Adrenal gland (tissue), 12 donors: ENCODE data around the gene SMYD1. TPM values are rescaled to one million over a fixed set of nuclear protein-coding genes. Genes with fewer than 3 reads are reported as not detected.

Experiments used
- DNase-seq, 7 donors: peaks; one replicate each; pipeline ENCODE4 v3.0.0-alpha.2; 2019 to 2020
- H3K27ac ChIP-seq, 5 donors: fragments of 200-600 bp; sonication (generic) in 4 of 5; 1 replicate in 3 of 5; 2 replicates in 2 of 5; pipeline versions ENCODE4 v1.5.1 to v1.8.0; 2016 to 2020; ENCODE audit warnings: mild to moderate bottlenecking in 1 of 5
- H3K27me3 ChIP-seq: fragments of 200-600 bp; 2 replicates; pipeline ENCODE4 v1.8.0; 2021
- H3K36me3 ChIP-seq, 2 donors: fragments of 200-600 bp; replicated peaks in 1 of 2; 1 replicate in 1 of 2; 2 replicates in 1 of 2; pipeline versions ENCODE4 v1.5.1 to v1.8.0; 2018 to 2022
- H3K4me1 ChIP-seq, 2 donors: fragments of 200-600 bp; replicated peaks in 1 of 2; 1 replicate in 1 of 2; 2 replicates in 1 of 2; pipeline versions ENCODE4 v1.5.1 to v1.8.0; 2018 to 2021
- H3K4me3 ChIP-seq, 4 donors: fragments of 200-600 bp; sonication (generic) in 3 of 4; one replicate each; pipeline ENCODE4 v1.5.1; 2016 to 2018
- H3K9me3 ChIP-seq, 3 donors: fragments of 200-600 bp; sonication (generic) in 1 of 3; replicated peaks in 1 of 3; 1 replicate in 2 of 3; 2 replicates in 1 of 3; pipeline versions ENCODE4 v1.5.1 to v1.8.0; 2016 to 2021
- POLR2A ChIP-seq, 2 donors: fragments of 450-650 bp; IDR thresholded peaks; one replicate each; pipeline ENCODE4 v1.6.1; 2017; ENCODE audit warnings: antibody characterized with exemption in 2 of 2, mild to moderate bottlenecking in 2 of 2, moderate library complexity in 1 of 2
- WGBS, 4 donors: extraction: QIAGEN DNeasy Blood & Tissue Kit in 2 of 4; methylation state at CpG; one replicate each; pipeline versions ENCODE4 v1.1.5 to v1.1.7; 2013 to 2017; 5-methylcytosine and 5-hydroxymethylcytosine counted together
- intact Hi-C, 2 donors: fragments of 100-400 bp; cut with DNase I; formaldehyde crosslinking; loops; one replicate each; pipeline versions ENCODE4 v1.14.1 to v1.15.0; 2022 to 2023
- polyA plus RNA-seq, 3 donors: library from polyadenylated mRNA; stranded (reverse); fragments of 200-250 nt in 2 of 3; fragments of 350-450 nt in 1 of 3; fragmentation: Illumina TruSeq in 1 of 3; extraction: RNeasy Lipid Tissue Mini Kit (QIAGEN cat#74804) in 1 of 3; gene quantifications; one replicate each; pipeline ENCODE4 v1.2.3, GENCODE V29; 2013 to 2014
- total RNA-seq, 9 donors: library from RNA; depleted of rRNA in 4 of 9; stranded (reverse); fragments of >200 nt in 4 of 9; fragments of 120-200 nt in 1 of 9; fragmentation: NEBNext Ultra II Directional in 1 of 9; extraction: Animal tissue kit (Norgen Biotek cat#: 25700) in 1 of 9; gene quantifications; one replicate each; pipeline versions ENCODE4 v1.1.0 to v1.2.4, GENCODE V29; 2013 to 2023
- TF ChIP-seq, protein P1 (sequence below), 6 experiments: fragments of 450-650 bp in 4 of 6; fragments of 200-600 bp in 2 of 6; sonication (generic) in 1 of 6; IDR thresholded peaks; 1 replicate in 5 of 6; 2 replicates in 1 of 6; pipeline versions ENCODE4 v1.5.1 to v1.8.0; 2016 to 2021; ENCODE audit warnings: antibody characterized with exemption in 6 of 6, mild to moderate bottlenecking in 2 of 6, moderate library complexity in 1 of 6
- donor health status: healthy with polysubstance abuse.
- donor health status: Bipolar disorder and iron deficiency.
- donor health status: DM: yes; HTN: yes; CAD: no.
- donor health status: DM: no; HTN: no; CAD: no.
- donor health status: DM: no; HTN: no; CAD: no.
- donor health status: DM: yes; HTN: yes; CAD: no.

Gene SMYD1
- total and polyA plus RNA-seq, 12 donors: under 0.01 to 0.34 (median 0.07) TPM; not detected in 8

GRCh38 chr2:88131201-88131998 is 63.8 kb downstream of the SMYD1 start:
- intact Hi-C loops: no loop called here
- TF ChIP-seq POLR2A (IDR thresholded peaks at IDR 0.05): no peak
- TF ChIP-seq, protein P1, sequence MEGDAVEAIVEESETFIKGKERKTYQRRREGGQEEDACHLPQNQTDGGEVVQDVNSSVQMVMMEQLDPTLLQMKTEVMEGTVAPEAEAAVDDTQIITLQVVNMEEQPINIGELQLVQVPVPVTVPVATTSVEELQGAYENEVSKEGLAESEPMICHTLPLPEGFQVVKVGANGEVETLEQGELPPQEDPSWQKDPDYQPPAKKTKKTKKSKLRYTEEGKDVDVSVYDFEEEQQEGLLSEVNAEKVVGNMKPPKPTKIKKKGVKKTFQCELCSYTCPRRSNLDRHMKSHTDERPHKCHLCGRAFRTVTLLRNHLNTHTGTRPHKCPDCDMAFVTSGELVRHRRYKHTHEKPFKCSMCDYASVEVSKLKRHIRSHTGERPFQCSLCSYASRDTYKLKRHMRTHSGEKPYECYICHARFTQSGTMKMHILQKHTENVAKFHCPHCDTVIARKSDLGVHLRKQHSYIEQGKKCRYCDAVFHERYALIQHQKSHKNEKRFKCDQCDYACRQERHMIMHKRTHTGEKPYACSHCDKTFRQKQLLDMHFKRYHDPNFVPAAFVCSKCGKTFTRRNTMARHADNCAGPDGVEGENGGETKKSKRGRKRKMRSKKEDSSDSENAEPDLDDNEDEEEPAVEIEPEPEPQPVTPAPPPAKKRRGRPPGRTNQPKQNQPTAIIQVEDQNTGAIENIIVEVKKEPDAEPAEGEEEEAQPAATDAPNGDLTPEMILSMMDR (IDR thresholded peaks at IDR 0.05): no peak
- WGBS, 4 donors: 76 to 92% (median 83%) methylated on average over 7 to 9 of the region's 9 CpGs

DNA sequence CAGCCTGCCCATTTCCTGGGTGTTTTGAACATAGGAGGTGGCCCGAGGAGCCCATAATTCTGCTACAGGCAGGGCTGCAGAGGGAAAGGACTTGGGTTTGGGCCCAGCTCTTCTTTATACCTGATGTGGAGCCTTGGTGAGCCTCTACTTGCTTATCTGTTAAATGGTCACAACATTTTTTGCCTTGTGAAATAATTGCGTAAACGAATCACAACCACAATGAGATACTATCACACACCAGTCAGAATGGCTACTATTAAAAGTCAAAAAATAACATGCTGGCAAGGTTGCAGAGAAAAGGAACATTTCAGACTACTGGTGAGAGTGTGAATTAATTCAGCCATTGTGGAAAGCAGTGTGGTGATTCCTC is 64.4 kb downstream of the SMYD1 start:
- H3K27ac ChIP-seq: no peak overlapping the region
- H3K9me3 ChIP-seq: no peaks in the 10 kb centered on the region
- WGBS, 4 donors: 86 to 98% (median 91%) methylated on average over 2 to 3 of the region's 3 CpGs
- peaks cover 5% of the 10 kb centered on the region for H3K27me3 ChIP-seq
- no peak for TF ChIP-seq POLR2A (IDR thresholded peaks at IDR 0.05)
- TF ChIP-seq, protein P1 (IDR thresholded peaks at IDR 0.05): no peak
- intact Hi-C loops: no loop called here
- no peak for DNase-seq
- H3K4me1 ChIP-seq: no peaks in the 10 kb centered on the region
- H3K4me3 ChIP-seq: no peak overlapping the region
- no peaks in the 10 kb centered on the region for H3K36me3 ChIP-seq

More at GRCh38 chr2:88131201-88131998, 63.8 kb downstream of the SMYD1 start:
- H3K4me3 ChIP-seq: no peak overlapping the region
- no peaks in the 10 kb centered on the region for H3K36me3 ChIP-seq
- no peaks in the 10 kb centered on the region for H3K4me1 ChIP-seq
- no peaks in the 10 kb centered on the region for H3K9me3 ChIP-seq
- peaks cover 5% of the 10 kb centered on the region for H3K27me3 ChIP-seq
- no peak for DNase-seq
- no peak overlapping the region for H3K27ac ChIP-seq

DNA sequence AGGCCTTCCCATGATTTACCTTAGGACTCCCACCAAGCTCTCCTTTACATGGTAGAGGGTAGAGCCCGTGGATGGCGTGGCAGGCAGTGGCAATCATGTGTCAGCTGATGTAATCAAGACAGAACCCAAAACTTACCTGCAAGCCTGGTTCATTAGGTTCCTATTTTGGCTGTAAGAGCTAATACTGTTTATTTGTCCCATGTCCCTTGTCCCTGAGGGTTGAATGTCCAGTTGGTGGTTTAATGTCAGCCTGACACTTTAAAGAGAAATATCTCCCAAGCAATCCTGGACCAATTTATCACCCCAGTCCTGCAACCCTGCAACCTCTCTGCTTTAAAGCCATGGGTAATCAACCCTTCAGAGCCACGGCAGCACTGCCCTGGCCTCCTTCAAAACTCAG is 66.2 kb downstream of the SMYD1 start:
- Histone ChIP-seq H3K36me3 (no peaks in the 10 kb centered on the region), H3K27ac (no peak overlapping the region), H3K9me3 (no peaks in the 10 kb centered on the region), H3K27me3 (peaks cover 5% of the 10 kb centered on the region), H3K4me3 (no peak overlapping the region), H3K4me1 (no peaks in the 10 kb centered on the region)
- no peak for DNase-seq
- 55 to 87% (median 71%) methylated on average over 3 of the region's 3 CpGs for WGBS, 4 donors
- no peak for TF ChIP-seq POLR2A (IDR thresholded peaks at IDR 0.05)
- TF ChIP-seq, protein P1 (IDR thresholded peaks at IDR 0.05): no peak
- intact Hi-C loops: no loop called here

GRCh38 chr2:88136817-88137216 is 69.2 kb downstream of the SMYD1 start:
- intact Hi-C loops: no loop called here

More at GRCh38 chr2:88136817-88137216, 69.2 kb downstream of the SMYD1 start:
- H3K4me1 ChIP-seq: no peaks in the 10 kb centered on the region
- H3K9me3 ChIP-seq: no peaks in the 10 kb centered on the region
- H3K36me3 ChIP-seq: no peaks in the 10 kb centered on the region
- 67 to 87% (median 77%) methylated on average over 4 of the region's 4 CpGs for WGBS, 4 donors
- DNase-seq: no peak
- no peak for TF ChIP-seq POLR2A (IDR thresholded peaks at IDR 0.05)
- TF ChIP-seq, protein P1 (IDR thresholded peaks at IDR 0.05): no peak
- no peak overlapping the region for H3K4me3 ChIP-seq
- H3K27ac ChIP-seq: no peak overlapping the region
- H3K27me3 ChIP-seq: no peaks in the 10 kb centered on the region
